Activated CD8-positive, alpha-beta T cell treated with anti-CD3 and anti-CD28 coated beads for 36 hours (primary cell): ENCODE results near the gene CCDC137. TPM values are rescaled to one million over a fixed set of nuclear protein-coding genes. Genes with fewer than 3 reads are reported as not detected.

Experiments used
- ATAC-seq: fragments of 200-7000 bp; cut with Tn5 transposase; one replicate; pipeline ENCODE4 v1.10.0; 2021; ENCODE audit warnings: mild to moderate bottlenecking, moderate library complexity
- CTCF ChIA-PET: fragments of 350-600 bp; sonication (Branson Sonifier 250); formaldehyde crosslinking; loops from one replicate; lab custom pipeline; 2021; ENCODE audit warnings: antibody characterized with exemption; lab: Charles Lee
- POLR2A ChIA-PET: fragments of 350-600 bp; sonication (Branson Sonifier 250); formaldehyde crosslinking; loops from one replicate; lab custom pipeline; 2021; ENCODE audit warnings: antibody characterized with exemption; lab: Charles Lee
- DNase-seq: peaks from one replicate; pipeline ENCODE4 v3.0.0-alpha.2; 2020
- H3K27ac Mint-ChIP-seq: one replicate; pipeline ENCODE4 v1.8.0; 2021; ENCODE audit warnings: mild to moderate bottlenecking, mixed read lengths
- H3K27me3 Mint-ChIP-seq: one replicate; pipeline ENCODE4 v1.8.0; 2021; ENCODE audit warnings: mixed read lengths
- H3K36me3 Mint-ChIP-seq: one replicate; pipeline ENCODE4 v1.8.0; 2021; ENCODE audit warnings: low read depth, mixed read lengths
- H3K4me1 Mint-ChIP-seq: one replicate; pipeline ENCODE4 v1.8.0; 2021; ENCODE audit warnings: low read depth, mixed read lengths
- H3K4me3 Mint-ChIP-seq: one replicate; pipeline ENCODE4 v1.8.0; 2021; ENCODE audit warnings: mild to moderate bottlenecking, moderate library complexity, mixed read lengths
- H3K9me3 Mint-ChIP-seq: one replicate; pipeline ENCODE4 v1.8.0; 2021; ENCODE audit warnings: mixed read lengths
- CTCF ChIP-seq: fragments of 200-600 bp; IDR thresholded peaks from one replicate; pipeline ENCODE4 v1.8.0; 2022; ENCODE audit warnings: antibody characterized with exemption, mild to moderate bottlenecking
- intact Hi-C: fragments of 100-400 bp; cut with micrococcal nuclease; formaldehyde crosslinking; loops from one replicate; pipeline ENCODE4 v1.10.0; 2022
- total RNA-seq, 2 experiments: library from RNA; stranded (reverse); gene quantifications; one replicate each; pipeline ENCODE4 v1.2.3, GENCODE V29; 2021

The CCDC137 gene
- total RNA-seq, 2 experiments from 2014 or later: 34.1 to 37.2 TPM

- no peaks in the 10 kb centered on the region for H3K9me3 Mint-ChIP-seq
- H3K27ac Mint-ChIP-seq: peak overlapping the region; percentile 55
- H3K4me1 Mint-ChIP-seq: peaks cover 19% of the 10 kb centered on the region
- ChIA-PET CTCF (interaction anchor here (1.2 kb wide), 1 partner anchor 30 kb away, joined by 7 read pairs; no protein-coding TSS in a partner anchor), POLR2A (interaction anchor here (0.7 kb wide), 1 partner anchor 34 kb away, joined by 3 read pairs; no protein-coding TSS in a partner anchor)
- H3K4me3 Mint-ChIP-seq: no peak overlapping the region
- intact Hi-C loops: no loop called here
- no peaks in the 10 kb centered on the region for H3K27me3 Mint-ChIP-seq
- ATAC-seq (no peak), DNase-seq (no peak)
- H3K36me3 Mint-ChIP-seq: peaks cover 38% of the 10 kb centered on the region
- no peak for TF ChIP-seq CTCF
Measured at GRCh38 chr17:81631482-81631881, 35.1 kb upstream of the CCDC137 start.

- Mint-ChIP-seq H3K36me3 (peaks cover 14% of the 10 kb centered on the region), H3K27ac (peak overlapping the region; percentile 88), H3K4me3 (peak overlapping the region; percentile 94), H3K4me1 (peaks cover 22% of the 10 kb centered on the region), H3K27me3 (no peaks in the 10 kb centered on the region), H3K9me3 (no peaks in the 10 kb centered on the region)
- ATAC-seq (no peak), DNase-seq (no peak)
- intact Hi-C loops: no loop called here
- CTCF ChIA-PET: interaction anchor here (0.5 to 1.4 kb wide), 2 partner anchors 34 to 60 kb away, joined by 3 to 5 read pairs; no protein-coding TSS in a partner anchor
- no peak for TF ChIP-seq CTCF
- POLR2A ChIA-PET: interaction anchor here (0.7 to 1.3 kb wide), 2 partner anchors 27 to 388 kb away, joined by 3 to 4 read pairs; no protein-coding TSS in a partner anchor
Measured at GRCh38 chr17:81635431-81635830, 31.1 kb upstream of the CCDC137 start.

GRCh38 chr17:81635973-81636504, 30.5 kb upstream of the CCDC137 start:
- no peaks in the 10 kb centered on the region for H3K9me3 Mint-ChIP-seq
- peak overlapping the region; percentile 94 for H3K4me3 Mint-ChIP-seq
- peak overlapping the region; percentile 88 for H3K27ac Mint-ChIP-seq
- peaks cover 22% of the 10 kb centered on the region for H3K4me1 Mint-ChIP-seq
- POLR2A ChIA-PET: interaction anchor here (0.7 to 1.3 kb wide), 3 partner anchors 16 to 387 kb away, joined by 3 to 4 read pairs (median 3); no protein-coding TSS in a partner anchor
- intact Hi-C loops: no loop called here
- ATAC-seq (peak; percentile 11), DNase-seq (no peak)
- no peak for TF ChIP-seq CTCF
- H3K27me3 Mint-ChIP-seq: no peaks in the 10 kb centered on the region
- H3K36me3 Mint-ChIP-seq: peaks cover 14% of the 10 kb centered on the region
- CTCF ChIA-PET: interaction anchor here (0.5 to 1.4 kb wide), 2 partner anchors 35 to 61 kb away, joined by 3 to 5 read pairs; no protein-coding TSS in a partner anchor

- DNase-seq (peak; percentile 80), ATAC-seq (peak; percentile 91)
- ChIA-PET CTCF (interaction anchor here (0.6 kb wide), 1 partner anchor 35 kb away, joined by 3 read pairs; no protein-coding TSS in a partner anchor), POLR2A (interaction anchor here (1.2 to 1.7 kb wide), 3 partner anchors 10 to 26 kb away, joined by 3 to 6 read pairs (median 3); no protein-coding TSS in a partner anchor)
- Mint-ChIP-seq H3K4me3 (peak within 1 kb of the TSS; percentile 94), H3K9me3 (no peaks in the 10 kb centered on the region), H3K27ac (peak within 1 kb of the TSS; percentile 88), H3K4me1 (peaks cover 22% of the 10 kb centered on the region), H3K27me3 (no peaks in the 10 kb centered on the region), H3K36me3 (peaks cover 9% of the 10 kb centered on the region)
- intact Hi-C loops: no loop called here
- no peak for TF ChIP-seq CTCF
Measured at GRCh38 chr17:81636505-81637288, 29.8 kb upstream of the CCDC137 start, which contains the start of the genes NPLOC4 and TSPAN10. Gene NPLOC4, minus strand, starts transcription at chr17:81637112. Its CDS starts 182 bp downstream, at chr17:81636930. Gene TSPAN10, plus strand, starts transcription at chr17:81637196. Its CDS starts 5,217 bp downstream, at chr17:81642413.
